GM12878 (cell line): Measurements from ENCODE around the gene SPTBN2. TPM values are rescaled to one million over a fixed set of nuclear protein-coding genes. Genes with fewer than 3 reads are reported as not detected.
"Not testable (repeated sequence)": the region's sequence is repeated elsewhere in the genome, so short reads cannot be mapped to it uniquely, and the experiment has no call there.

Source experiments
- ATAC-seq: fragments of 200-7000 bp; cut with Tn5 transposase; 3 replicates; pipeline ENCODE4 v1.9.1; 2020; ENCODE audit warnings: mild to moderate bottlenecking, moderate library complexity
- BruUV-seq: library from RNA; stranded (reverse); fragments of 400-500 nt; replicated peaks from 2 replicates; lab custom pipeline; 2021; lab: Mats Ljungman, UMichigan
- CTCF ChIA-PET: fragments of 300-600 bp; sonication (Branson Sonifier 250); formaldehyde crosslinking; extraction: SDS; loops from one replicate; lab custom pipeline; 2021; ENCODE audit warnings: inconsistent platforms; lab: Yijun Ruan, JAX
- POLR2A ChIA-PET: fragments of 350-600 bp; formaldehyde crosslinking; extraction: SDS; loops from one replicate; lab custom pipeline; 2021; ENCODE audit warnings: inconsistent platforms; lab: Charles Lee
- RAD21 ChIA-PET: fragments of 300-600 bp; sonication (Branson Sonifier 250); formaldehyde crosslinking; loops from one replicate; lab custom pipeline; 2023; ENCODE audit warnings: antibody characterized with exemption; ENCODE audit not compliant: unreplicated experiment; lab: Charles Lee
- SMC1A ChIA-PET: fragments of 300-600 bp; sonication (Branson Sonifier 250); formaldehyde crosslinking; loops from one replicate; lab custom pipeline; 2023; ENCODE audit not compliant: unreplicated experiment, uncharacterized antibody; lab: Charles Lee
- DNase-seq: peaks from one replicate; pipeline ENCODE4 v3.0.0-alpha.2; 2011; ENCODE audit warnings: low read depth, low spot score
- FAIRE-seq: peaks from 3 replicates; lab custom pipeline; 2011; peaks lifted over from hg19 to GRCh38; lab: Jason Lieb, UNC
- H2AFZ ChIP-seq: 2 replicates; pipeline ENCODE4 v1.6.0; 2011; ENCODE audit warnings: low read depth, low read length, control low read depth; ENCODE audit not compliant: control insufficient read depth
- H3K27ac ChIP-seq: 2 replicates; pipeline ENCODE4 v1.5.1; 2011; ENCODE audit warnings: control low read depth; ENCODE audit not compliant: control insufficient read depth, insufficient read depth
- H3K27me3 ChIP-seq, 2 experiments: replicated peaks in 1 of 2; 2 replicates each; pipeline versions ENCODE4 v1.6.0 to v1.6.1; 2011; ENCODE audit warnings: low read length in 1 of 2; ENCODE audit not compliant: control insufficient read depth in 2 of 2, insufficient read depth in 2 of 2
- H3K36me3 ChIP-seq, 2 experiments: 2 replicates each; pipeline ENCODE4 v1.5.1; 2011; ENCODE audit warnings: low read length in 1 of 2; ENCODE audit not compliant: control insufficient read depth in 2 of 2, insufficient read depth in 2 of 2
- H3K4me1 ChIP-seq: 2 replicates; pipeline ENCODE4 v1.6.1; 2011; ENCODE audit warnings: mild to moderate bottlenecking, low read length, moderate library complexity, mixed read lengths; ENCODE audit not compliant: control insufficient read depth, insufficient read depth
- H3K4me2 ChIP-seq: 2 replicates; pipeline ENCODE4 v1.6.0; 2011; ENCODE audit warnings: control low read depth; ENCODE audit not compliant: control insufficient read depth, insufficient read depth
- H3K4me3 ChIP-seq: fragments of 200-600 bp; sonication (generic); 2 replicates; pipeline ENCODE4 v1.5.1; 2016
- H3K79me2 ChIP-seq: 2 replicates; pipeline ENCODE4 v1.6.0; 2011; ENCODE audit warnings: low read length; ENCODE audit not compliant: control insufficient read depth, insufficient read depth
- H3K9ac ChIP-seq: 2 replicates; pipeline ENCODE4 v1.8.0; 2011; ENCODE audit warnings: low read length, control low read depth, mixed read lengths; ENCODE audit not compliant: control insufficient read depth, insufficient read depth
- H3K9me3 ChIP-seq: replicated peaks from 3 replicates; pipeline ENCODE4 v1.5.1; 2011; ENCODE audit warnings: mild to moderate bottlenecking, low read length; ENCODE audit not compliant: control insufficient read depth, insufficient read depth
- H4K20me1 ChIP-seq: 2 replicates; pipeline ENCODE4 v1.6.0; 2011; ENCODE audit not compliant: control insufficient read depth, insufficient read depth
- MLLT1 ChIP-seq: fragments of 450-650 bp; IDR thresholded peaks from 2 replicates; pipeline ENCODE4 v1.6.1; 2016; ENCODE audit warnings: mild to moderate bottlenecking
- WGBS: methylation state at CpG from one replicate; pipeline ENCODE4 v1.1.6; 2016; ENCODE audit warnings: low lambda C conversion rate; ENCODE audit not compliant: insufficient replicate concordance, insufficient coverage; ENCODE audit errors: missing lambda C conversion rate; 5-methylcytosine and 5-hydroxymethylcytosine counted together
- in situ Hi-C: fragments of 300-500 bp; cut with MboI; formaldehyde crosslinking; loops from 9 replicates; pipeline ENCODE4 v1.14.3; 2018; ENCODE audit warnings: mixed read lengths
- intact Hi-C: fragments of 100-400 bp; cut with micrococcal nuclease; formaldehyde crosslinking; loops from one replicate; pipeline ENCODE4 v1.14.2; 2022; ENCODE audit not compliant: unreplicated experiment
- polyA plus RNA-seq, 11 experiments: library from polyadenylated mRNA; depleted of rRNA in 4 of 11; unstranded in 6 of 11; stranded (reverse) in 5 of 11; fragments of >200 nt; fragmentation: Nextera tagmentation in 4 of 11; fragmentation: Illumina TruSeq in 1 of 11; extraction: Ambion mirVana in 4 of 11; extraction: Trizol in 1 of 11; gene quantifications; 1 replicate in 1 of 11; 2 replicates in 10 of 11; pipeline versions ENCODE4 v1.2.1 to v1.2.3, GENCODE V29; 2011 to 2016; ENCODE audit warnings: inconsistent platforms in 2 of 11, missing spikeins in 2 of 11, low read depth in 1 of 11
- total RNA-seq, 4 experiments: library from RNA; depleted of rRNA in 3 of 4; stranded (reverse); fragments of >200 nt in 3 of 4; fragmentation: Illumina TruSeq in 1 of 4; extraction: Trizol in 1 of 4; gene quantifications; 2 replicates each; pipeline versions ENCODE4 v1.2.1 to v1.2.3, GENCODE V29; 2013 to 2021

The SPTBN2 gene
- total and polyA plus RNA-seq, 10 of the 15 experiments (the other 5 are each of a cell fraction or from before 2014, with no cell fraction given), result 0.38 to 1.0 (median 0.69) TPM; not detected in 5

DNA sequence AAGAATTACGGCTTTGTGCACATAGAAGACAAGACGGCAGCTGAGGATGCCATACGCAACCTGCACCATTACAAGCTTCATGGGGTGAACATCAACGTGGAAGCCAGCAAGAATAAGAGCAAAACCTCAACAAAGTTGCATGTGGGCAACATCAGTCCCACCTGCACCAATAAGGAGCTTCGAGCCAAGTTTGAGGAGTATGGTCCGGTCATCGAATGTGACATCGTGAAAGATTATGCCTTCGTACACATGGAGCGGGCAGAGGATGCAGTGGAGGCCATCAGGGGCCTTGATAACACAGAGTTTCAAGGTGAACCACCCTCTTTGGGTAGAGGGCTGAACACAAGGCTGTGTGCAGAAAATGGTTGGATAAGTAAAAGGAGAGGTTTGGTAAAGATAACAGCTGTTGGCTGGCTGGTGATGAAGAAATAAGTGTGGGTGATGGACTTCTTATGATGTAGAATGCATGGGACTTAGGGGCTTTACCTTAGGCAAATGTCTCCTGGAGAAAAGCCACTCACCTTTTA lies 89.1 kb downstream of the SPTBN2 start:
- ChIA-PET CTCF (interaction anchor here (0.9 to 1.1 kb wide), 2 partner anchors 33 to 47 kb away, joined by 3 read pairs; no protein-coding TSS in a partner anchor), SMC1A (interaction anchor here (1.3 to 3.6 kb wide), 7 partner anchors 8 to 128 kb away, joined by 3 to 21 read pairs (median 6); partner anchors contain the start of genes ACTN3, RBM4B and ZDHHC24)
- Histone ChIP-seq H3K4me3 (peak overlapping the region; percentile 90), H3K4me2 (peak overlapping the region; percentile 70)
- ATAC-seq, H3K27me3 ChIP-seq, H2AFZ ChIP-seq: not testable (repeated sequence)
- peak; percentile 56 for TF ChIP-seq MLLT1
- TF ChIP-seq, all 136 proteins: peak for 1; not testable (repeated sequence) for 135
- H3K27ac ChIP-seq, H3K9me3 ChIP-seq, intact Hi-C loops, FAIRE-seq, in situ Hi-C loops, DNase-seq, BruUV-seq: not testable (repeated sequence)
- 76% methylated on average over 10 of the region's 10 CpGs for WGBS
- H4K20me1 ChIP-seq, result peaks cover 14% of the 10 kb centered on the region
- H3K9ac ChIP-seq, result peak overlapping the region; percentile 97
- H3K4me1 ChIP-seq, result peaks cover 25% of the 10 kb centered on the region
- ChIA-PET RAD21 (interaction anchor here (2.0 to 2.1 kb wide), 2 partner anchors 38 to 49 kb away, joined by 4 to 6 read pairs; partner anchors contain the start of gene RBM4B), POLR2A (interaction anchor here (0.5 to 4.3 kb wide), 4 partner anchors 15 to 46 kb away, joined by 3 to 105 read pairs (median 4); partner anchors contain the start of gene RBM14)
- H3K36me3 ChIP-seq, result peaks cover 12 to 38% of the 10 kb centered on the region in 2 experiments
- H3K79me2 ChIP-seq, result peaks cover 84% of the 10 kb centered on the region
